ENCODE results near the gene FAM186B.
A peak's percentile ranks its signal among the peaks of the same experiment; 100 is the strongest.
"Not testable (repeated sequence)": the region's sequence is repeated elsewhere in the genome, so short reads cannot be mapped to it uniquely, and the experiment has no call there.

The FAM186B gene

GRCh38 chr12:49612210-49612609, 6.8 kb upstream of the FAM186B start:
- no peak for DNase-seq

DNA sequence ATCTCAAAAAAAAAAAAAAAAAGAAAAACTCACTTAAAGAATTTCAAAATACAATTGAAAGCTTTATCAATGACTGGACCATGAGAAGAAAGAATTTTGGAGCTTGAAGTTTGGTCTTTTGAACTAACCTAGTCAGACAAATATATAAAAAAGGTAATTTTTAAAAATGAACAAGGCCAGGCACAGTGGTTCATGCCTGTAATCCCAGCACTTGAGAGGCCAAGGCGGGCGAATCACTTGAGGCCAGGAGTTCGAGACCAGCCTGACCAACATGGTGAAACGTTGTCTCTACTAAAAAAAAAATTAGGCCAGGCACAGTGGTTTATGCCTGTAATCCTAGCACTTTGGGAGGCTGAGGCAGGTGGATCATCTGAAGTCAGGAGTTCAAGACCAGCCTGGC, 5.3 kb upstream of the FAM186B start:
- DNase-seq, result not testable (repeated sequence)

DNA sequence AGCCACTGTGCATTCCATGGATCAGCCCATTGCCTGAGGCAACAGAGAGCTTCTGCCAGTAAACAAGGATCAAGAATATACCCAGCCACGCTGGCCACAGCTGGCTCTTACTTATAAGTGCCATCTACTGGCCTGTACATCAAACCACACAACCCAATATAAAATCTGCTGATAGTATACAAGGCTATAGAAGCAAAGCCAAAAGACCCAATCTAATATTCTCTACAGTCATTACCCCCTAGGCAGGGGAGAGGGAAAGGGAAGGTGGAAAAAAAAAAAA, 4.4 kb upstream of the FAM186B start:
- no peak for DNase-seq

GRCh38 chr12:49609059-49609874, 3.8 kb upstream of the FAM186B start:
- no peak for DNase-seq

GRCh38 chr12:49604856-49605255, 583 bp downstream of the FAM186B start:
- no peak for DNase-seq

GRCh38 chr12:49603721-49604120, 1.7 kb downstream of the FAM186B start:
- no peak for DNase-seq

- no peak for DNase-seq
Measured at GRCh38 chr12:49599961-49600360, 5.5 kb downstream of the FAM186B start.

GRCh38 chr12:49598527-49598926, 6.9 kb downstream of the FAM186B start:
- no peak for DNase-seq

- DNase-seq, result peak in 7 of 51 donors; percentile 3 to 14 (median 5)
Measured at GRCh38 chr12:49588721-49589516, 16.5 kb downstream of the FAM186B start.

DNA sequence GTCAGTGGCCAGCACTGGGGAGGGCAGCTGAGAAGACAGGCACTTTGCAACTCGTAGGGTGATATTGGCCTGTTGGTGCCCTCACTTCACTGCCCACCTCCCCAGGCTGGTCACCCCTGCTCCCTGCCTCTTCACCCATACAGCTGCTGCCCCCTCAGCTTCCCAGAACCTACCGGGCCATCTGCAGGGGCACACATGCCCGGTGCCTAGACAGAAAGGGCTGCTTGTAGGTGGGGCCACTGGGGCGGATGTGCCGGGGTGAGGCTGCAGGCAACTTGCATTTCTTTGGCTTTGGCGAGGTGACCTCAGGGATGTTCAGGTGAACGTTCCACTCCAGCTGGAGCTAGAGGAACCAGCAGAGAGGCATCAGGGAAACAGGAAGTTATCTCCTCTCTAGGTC, 17.2 kb downstream of the FAM186B start:
- no peak for DNase-seq

GRCh38 chr12:49587174-49587908, 18.1 kb downstream of the FAM186B start:
- DNase-seq, result no peak

DNA sequence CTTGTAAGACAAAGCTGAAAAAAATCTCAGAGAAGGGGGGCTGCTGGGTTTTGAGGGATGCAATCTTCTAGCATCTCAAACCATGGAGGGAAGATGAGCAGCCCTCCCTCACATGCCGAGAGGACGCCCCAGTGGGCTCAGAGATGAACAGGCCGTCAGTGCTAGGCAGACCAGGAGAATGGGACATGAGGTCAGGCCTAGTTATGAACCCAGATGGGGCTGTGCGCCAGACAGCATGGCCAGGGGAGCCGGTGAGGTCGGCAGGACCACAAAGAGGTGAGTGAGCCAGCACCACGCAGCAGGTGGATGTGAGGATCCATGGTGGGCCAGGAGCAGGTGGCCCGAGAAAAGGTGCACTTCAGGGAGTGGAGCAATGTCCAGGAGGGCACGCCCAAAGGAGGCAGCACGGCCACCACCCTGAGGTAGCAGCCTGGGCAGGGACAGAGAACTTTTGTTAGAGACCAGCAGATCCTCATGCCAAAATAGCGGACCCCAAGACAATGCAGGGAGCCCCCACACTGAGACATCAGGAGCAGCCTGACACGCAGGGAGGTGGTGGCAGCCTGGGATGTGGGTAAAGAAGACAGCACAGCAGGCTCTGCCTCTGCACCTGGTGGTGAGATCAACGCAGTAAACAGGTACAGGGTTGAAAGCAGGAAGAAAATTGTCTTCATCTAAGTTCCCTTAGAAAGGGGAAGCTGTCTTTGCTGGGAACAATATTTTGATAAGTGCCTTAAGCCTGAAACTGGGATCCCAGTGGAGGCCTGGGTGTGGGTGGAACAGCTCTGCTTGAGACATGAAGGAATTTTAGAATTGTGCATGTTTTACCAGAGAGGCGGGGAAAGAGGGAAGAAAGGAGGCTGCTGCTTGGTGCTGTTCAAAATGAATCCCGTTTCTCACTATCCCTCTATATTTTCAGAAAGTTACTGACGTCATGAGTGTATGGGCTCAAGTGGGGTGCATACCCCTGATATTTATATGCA, 19.7 kb downstream of the FAM186B start:
- no peak for DNase-seq

DNA sequence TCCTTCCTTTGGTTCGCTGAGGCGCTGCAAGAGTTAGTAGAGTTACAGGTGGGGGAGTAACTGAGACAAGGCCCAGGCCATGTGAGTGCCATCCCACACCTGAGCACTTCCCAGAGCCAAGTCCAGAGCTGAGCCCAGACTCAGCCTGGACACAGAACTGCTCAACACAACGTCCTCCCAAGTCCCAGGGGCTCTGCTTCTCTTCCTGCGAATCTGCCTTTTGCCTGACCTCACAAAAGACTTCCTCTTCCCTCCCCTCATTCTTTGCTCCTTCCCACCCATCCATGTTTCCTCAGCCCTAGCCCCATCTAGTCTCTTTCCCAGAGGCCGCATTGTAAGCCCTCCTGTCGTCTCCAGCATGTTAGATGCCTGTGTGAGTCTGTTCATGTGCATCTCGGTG, 20.8 kb downstream of the FAM186B start:
- no peak for DNase-seq

DNA sequence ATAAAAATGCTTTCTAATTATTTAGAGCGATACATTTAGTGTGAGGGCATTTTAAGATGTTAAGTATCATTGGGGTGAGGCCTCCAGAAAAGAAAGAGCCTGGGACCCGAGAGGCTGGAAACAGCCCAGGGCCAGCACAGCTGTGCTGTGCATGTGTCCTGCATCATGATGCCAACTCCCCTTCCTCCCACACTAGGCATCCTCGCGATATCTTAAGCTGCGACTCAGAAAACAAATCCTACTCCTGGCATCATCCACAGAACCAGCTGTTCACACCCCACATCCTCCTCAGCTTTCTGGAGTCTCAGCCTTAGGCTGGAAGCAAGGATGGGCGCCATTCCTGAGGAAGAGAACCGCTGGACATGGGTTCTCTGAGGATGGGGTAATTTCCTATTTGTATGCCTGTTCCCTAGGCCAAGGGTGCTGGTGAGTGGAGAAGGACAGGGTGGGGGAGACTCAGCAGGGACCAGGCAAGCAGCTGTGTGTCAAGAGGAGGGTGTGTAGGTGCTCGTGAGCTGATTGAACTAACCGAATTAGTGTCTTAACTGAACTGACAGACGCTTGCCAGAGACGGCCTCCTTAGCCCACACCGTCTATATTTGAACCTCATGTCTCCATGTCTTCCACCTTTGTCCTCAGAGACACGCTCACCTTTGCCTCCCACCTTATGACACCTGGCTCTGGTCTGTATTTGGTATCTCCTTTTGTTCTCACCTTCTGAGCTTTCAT, 21.9 kb downstream of the FAM186B start:
- peak in 14 of 51 donors; percentile 5 to 46 (median 18) for DNase-seq

- DNase-seq, result no peak
Measured at GRCh38 chr12:49582850-49583249, 22.6 kb downstream of the FAM186B start.

DNA sequence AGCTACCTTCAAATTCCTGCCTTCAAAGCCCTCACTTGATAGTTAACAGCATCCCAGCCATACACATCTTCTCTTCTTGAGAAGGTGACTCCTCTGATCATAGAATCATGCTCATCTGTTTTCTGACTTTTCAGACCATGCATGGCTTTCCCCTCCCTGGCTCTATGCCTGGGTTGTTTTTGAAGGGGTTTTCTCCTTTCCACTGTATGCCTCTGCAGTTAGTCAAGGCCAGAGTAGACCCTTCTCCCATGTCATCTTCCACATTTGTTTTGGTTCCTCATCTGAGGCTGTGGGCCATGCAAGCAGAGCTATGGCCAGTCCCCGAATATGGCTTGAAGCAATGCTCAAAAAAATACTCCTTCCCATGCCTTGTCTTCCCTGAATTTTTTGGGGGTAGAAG, 23.2 kb downstream of the FAM186B start:
- DNase-seq, result no peak

- DNase-seq, result peak in 45 of 51 donors; percentile 7 to 82 (median 49)
Measured at GRCh38 chr12:49580572-49581535, 24.6 kb downstream of the FAM186B start.

GRCh38 chr12:49578471-49579112, 26.8 kb downstream of the FAM186B start:
- no peak for DNase-seq
